ENCODE data around the gene TTC23.

TTC23 gene

DNA sequence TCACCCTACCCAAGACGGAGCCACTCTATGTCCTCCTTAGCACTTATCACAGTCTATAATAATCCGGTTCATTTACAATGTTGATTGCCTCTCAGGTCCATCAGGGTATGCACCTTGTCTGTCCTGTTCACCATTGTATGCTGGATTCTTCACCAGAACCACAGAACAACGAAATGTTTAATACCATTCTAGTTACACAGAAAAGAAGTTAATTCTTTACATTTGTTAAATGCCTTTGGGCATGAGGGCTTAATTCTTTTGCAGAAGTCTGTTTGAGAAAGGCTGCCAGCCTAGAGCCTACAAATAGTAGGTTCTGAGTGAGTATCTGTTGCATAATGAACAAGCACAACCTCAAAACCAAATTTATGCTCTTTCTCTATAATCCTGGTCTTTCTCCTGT is 22.6 kb downstream of the TTC23 start:
- H3K4me3 ChIP-seq (ENCODE audit: low read depth, low read length) = no peak overlapping the region
- no peak for DNase-seq (ENCODE audit: low read depth)
- TF ChIP-seq CTCF (IDR thresholded peaks at IDR 0.05; ENCODE audit: low read depth, low read length, missing control alignments) = no peak

DNA sequence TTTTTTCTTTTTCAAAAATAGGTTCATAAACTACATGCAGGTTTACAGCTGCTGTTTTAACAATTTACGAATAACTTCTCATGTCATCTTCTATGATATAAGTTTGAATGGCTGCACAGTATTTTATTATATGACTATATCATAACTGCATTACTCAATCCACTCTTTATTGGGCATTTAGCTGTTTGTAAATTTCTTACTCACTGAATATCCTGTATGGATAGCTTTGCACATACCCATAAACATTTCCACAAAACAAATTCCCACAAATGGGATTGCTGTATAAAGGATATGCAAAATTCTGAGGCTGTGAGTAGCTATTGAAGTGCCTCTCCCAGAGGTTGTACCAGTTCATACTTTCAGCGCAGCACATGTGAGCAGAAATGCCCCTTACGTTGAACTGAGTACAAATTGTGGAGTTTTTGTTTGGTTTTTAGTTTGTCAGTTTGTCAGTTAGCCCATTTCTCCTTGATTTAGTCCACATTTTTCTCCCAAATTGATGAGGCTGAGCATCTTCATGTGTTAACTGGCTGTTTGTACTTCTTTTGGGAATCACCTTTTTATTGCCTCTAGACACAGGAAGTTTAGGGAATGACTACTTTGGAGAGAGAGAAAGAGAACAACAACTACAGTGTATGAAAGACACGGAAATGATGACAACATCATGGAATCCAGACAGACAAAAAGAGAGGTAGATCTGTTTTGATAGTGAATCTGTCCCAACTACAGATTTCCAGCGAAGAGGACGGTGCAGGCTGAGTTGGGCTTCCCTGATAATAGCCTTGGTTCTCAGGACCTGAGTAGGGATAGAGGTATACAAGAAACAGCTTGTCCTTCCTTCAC is 24.8 kb downstream of the TTC23 start:
- no peak for DNase-seq (ENCODE audit: low read depth)
- no peak for TF ChIP-seq CTCF (IDR thresholded peaks at IDR 0.05; ENCODE audit: low read depth, low read length, missing control alignments)

DNA sequence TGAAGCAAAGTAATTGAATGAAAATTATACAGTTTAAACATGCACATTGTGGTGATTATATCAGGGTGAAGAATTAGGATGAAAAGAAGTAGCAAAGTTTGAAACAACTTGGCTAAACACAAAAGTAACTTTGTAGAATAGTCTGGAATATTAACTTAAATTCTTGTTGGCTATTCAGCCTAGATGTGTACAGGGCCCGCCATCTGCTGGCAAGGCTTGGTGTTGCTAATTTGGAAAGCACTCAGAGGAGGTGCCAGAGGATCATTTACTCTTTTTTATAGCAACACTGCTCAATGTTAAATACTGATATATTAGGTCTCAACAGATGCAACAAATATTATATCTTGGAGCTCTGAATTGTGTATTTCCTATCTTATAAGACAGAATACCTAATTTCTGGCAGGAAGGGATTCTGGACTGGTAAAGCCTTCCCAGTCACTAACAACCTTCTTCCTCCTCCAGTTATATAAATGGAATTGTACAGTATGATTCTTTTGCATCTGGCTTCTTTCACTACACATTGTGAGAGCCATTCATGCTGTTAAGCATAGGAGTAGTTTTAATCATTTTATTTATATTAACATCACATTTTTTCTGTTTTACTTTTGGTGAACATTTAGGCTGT is 36.1 kb downstream of the TTC23 start:
- TF ChIP-seq CTCF (IDR thresholded peaks at IDR 0.05; ENCODE audit: low read depth, low read length, missing control alignments) = peak; percentile 83
- H3K4me3 ChIP-seq (ENCODE audit: low read depth, low read length) = no peak overlapping the region
- DNase-seq (ENCODE audit: low read depth) = no peak

More for the DNA sequence above, 24.8 kb downstream of the TTC23 start:
- H3K4me3 ChIP-seq (ENCODE audit: low read depth, low read length) = no peak overlapping the region

DNA sequence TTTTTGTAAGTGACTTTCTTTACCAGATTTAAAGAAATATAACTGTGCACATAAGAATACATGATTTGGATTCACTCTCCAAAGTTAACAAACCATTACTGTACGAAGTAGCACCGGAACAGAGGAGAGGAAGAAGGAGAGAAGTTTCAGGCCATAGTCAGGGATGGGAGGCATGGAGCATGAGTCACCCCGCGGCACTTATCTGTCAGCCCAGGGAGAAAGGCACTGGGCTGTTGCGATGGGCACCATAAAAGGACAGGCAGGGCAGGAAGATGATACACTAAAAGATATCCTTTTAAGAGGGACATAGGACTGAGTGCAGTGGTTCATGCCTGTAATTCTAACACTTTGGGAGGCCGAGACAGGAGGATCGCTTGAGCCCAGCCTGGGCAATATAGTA is 37.0 kb downstream of the TTC23 start:
- TF ChIP-seq CTCF (IDR thresholded peaks at IDR 0.05; ENCODE audit: low read depth, low read length, missing control alignments) = no peak
- H3K4me3 ChIP-seq (ENCODE audit: low read depth, low read length) = no peak overlapping the region
- no peak for DNase-seq (ENCODE audit: low read depth)

DNA sequence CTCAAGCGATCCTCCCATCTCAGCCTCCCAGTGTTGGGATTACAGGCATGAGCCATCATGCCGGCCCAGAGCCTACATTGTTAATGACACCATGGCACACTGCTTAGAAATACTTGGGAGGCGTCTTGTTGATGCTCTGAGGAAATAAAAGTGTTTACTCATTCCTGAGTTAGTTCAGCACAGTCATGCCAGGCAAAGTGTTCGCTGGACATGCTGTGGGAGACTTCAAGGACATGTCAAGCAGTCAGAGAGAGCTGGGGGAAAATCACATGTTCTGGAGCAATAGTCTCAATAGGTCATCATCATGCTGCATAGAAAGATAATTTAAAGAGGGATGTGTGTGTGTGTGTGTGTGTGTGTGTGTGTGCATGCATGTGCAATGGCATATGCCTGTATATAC is 37.5 kb downstream of the TTC23 start:
- TF ChIP-seq CTCF (IDR thresholded peaks at IDR 0.05; ENCODE audit: low read depth, low read length, missing control alignments) = no peak
- no peak for DNase-seq (ENCODE audit: low read depth)

GRCh38 chr15:99210334-99210733 is 39.0 kb downstream of the TTC23 start:
- DNase-seq (ENCODE audit: low read depth) = no peak
- TF ChIP-seq CTCF (IDR thresholded peaks at IDR 0.05; ENCODE audit: low read depth, low read length, missing control alignments) = no peak
- no peak overlapping the region for H3K4me3 ChIP-seq (ENCODE audit: low read depth, low read length)

More for the DNA sequence above, 37.5 kb downstream of the TTC23 start:
- no peak overlapping the region for H3K4me3 ChIP-seq (ENCODE audit: low read depth, low read length)
